KMS-11 (cell line): Measurements from ENCODE around the gene MAPK14.

ENCODE experiments used
- H2AFZ ChIP-seq: fragments of 200-600 bp; sonication (generic); 2 replicates; pipeline ENCODE4 v1.6.1; 2016; ENCODE audit warnings: antibody characterized with exemption, mixed run types, low read depth
- H3K27ac ChIP-seq: fragments of 200-600 bp; sonication (generic); 2 replicates; pipeline ENCODE4 v1.6.1; 2016; ENCODE audit warnings: mild to moderate bottlenecking, mixed run types
- H3K27me3 ChIP-seq: fragments of 200-600 bp; sonication (generic); 2 replicates; pipeline ENCODE4 v1.6.1; 2017; ENCODE audit warnings: mild to moderate bottlenecking, low read depth, mixed run types, moderate library complexity; ENCODE audit not compliant: insufficient read depth
- H3K36me3 ChIP-seq: fragments of 200-600 bp; sonication (generic); 2 replicates; pipeline ENCODE4 v1.6.1; 2017; ENCODE audit warnings: mild to moderate bottlenecking, mixed run types; ENCODE audit not compliant: insufficient read depth
- H3K4me1 ChIP-seq: fragments of 200-600 bp; sonication (generic); 2 replicates; pipeline ENCODE4 v1.6.1; 2016; ENCODE audit warnings: mild to moderate bottlenecking, low read depth, mixed run types; ENCODE audit not compliant: poor library complexity, severe bottlenecking
- H3K4me2 ChIP-seq: fragments of 200-600 bp; sonication (generic); 2 replicates; pipeline ENCODE4 v1.7.0; 2016; ENCODE audit warnings: mild to moderate bottlenecking, mixed run types
- H3K4me3 ChIP-seq: fragments of 200-600 bp; sonication (generic); IDR thresholded peaks from 2 replicates; pipeline ENCODE4 v1.6.1; 2017; ENCODE audit warnings: low read depth, low read length, mixed read lengths; ENCODE audit not compliant: insufficient read depth
- H3K79me2 ChIP-seq: fragments of 200-600 bp; sonication (generic); 2 replicates; pipeline ENCODE4 v1.6.1; 2016; ENCODE audit warnings: low read depth, mixed run types; ENCODE audit not compliant: insufficient read depth
- H3K9ac ChIP-seq: fragments of 200-600 bp; sonication (generic); 2 replicates; pipeline ENCODE4 v1.6.1; 2016; ENCODE audit warnings: mild to moderate bottlenecking, mixed run types
- H4K20me1 ChIP-seq: fragments of 200-600 bp; sonication (generic); 2 replicates; pipeline ENCODE4 v1.6.1; 2016; ENCODE audit warnings: mild to moderate bottlenecking, mixed run types; ENCODE audit not compliant: insufficient read depth
- CTCF ChIP-seq: fragments of 200-600 bp; sonication (generic); conservative IDR thresholded peaks from 2 replicates; pipeline ENCODE4 v1.6.1; 2017; ENCODE audit warnings: low read depth, mild to moderate bottlenecking, antibody characterized with exemption, low read length, moderate library complexity, mixed read lengths

MAPK14 gene

GRCh38 chr6:36114798-36115408, 87.3 kb downstream of the MAPK14 start:
- Histone ChIP-seq H4K20me1 (no peaks in the 10 kb centered on the region), H3K4me3 (no peak overlapping the region), H2AFZ (no peak overlapping the region), H3K4me1 (peaks cover 70% of the 10 kb centered on the region), H3K9ac (peak overlapping the region; percentile 23; the same call in 1 of the 2 replicates), H3K36me3 (no peaks in the 10 kb centered on the region), H3K27me3 (no peaks in the 10 kb centered on the region), H3K4me2 (peak overlapping the region; percentile 83), H3K27ac (peak overlapping the region; percentile 54), H3K79me2 (no peaks in the 10 kb centered on the region)
- no peak for TF ChIP-seq CTCF

GRCh38 chr6:36115412-36115811, 87.8 kb downstream of the MAPK14 start:
- Histone ChIP-seq H2AFZ (no peak overlapping the region), H3K4me1 (peaks cover 70% of the 10 kb centered on the region), H4K20me1 (no peaks in the 10 kb centered on the region), H3K36me3 (no peaks in the 10 kb centered on the region), H3K79me2 (no peaks in the 10 kb centered on the region), H3K27me3 (no peaks in the 10 kb centered on the region), H3K4me3 (no peak overlapping the region), H3K4me2 (peak overlapping the region; percentile 83), H3K9ac (peak overlapping the region; percentile 23; the same call in 1 of the 2 replicates), H3K27ac (peak overlapping the region; percentile 54)
- TF ChIP-seq CTCF: no peak

GRCh38 chr6:36116066-36116864, 88.7 kb downstream of the MAPK14 start:
- peaks cover 76% of the 10 kb centered on the region for H3K4me1 ChIP-seq
- TF ChIP-seq CTCF: no peak
- no peak overlapping the region for H2AFZ ChIP-seq
- H3K79me2 ChIP-seq: no peaks in the 10 kb centered on the region
- H4K20me1 ChIP-seq: no peaks in the 10 kb centered on the region
- no peaks in the 10 kb centered on the region for H3K27me3 ChIP-seq
- H3K4me3 ChIP-seq: no peak overlapping the region
- H3K4me2 ChIP-seq: peak overlapping the region; percentile 83
- H3K36me3 ChIP-seq: no peaks in the 10 kb centered on the region
- H3K27ac ChIP-seq: peak overlapping the region; percentile 1; the same call in 1 of the 2 replicates
- H3K9ac ChIP-seq: no peak overlapping the region

- no peak for TF ChIP-seq CTCF
- H3K9ac ChIP-seq: no peak overlapping the region
- peaks cover 76% of the 10 kb centered on the region for H3K4me1 ChIP-seq
- no peaks in the 10 kb centered on the region for H4K20me1 ChIP-seq
- H3K27me3 ChIP-seq: no peaks in the 10 kb centered on the region
- H3K36me3 ChIP-seq: no peaks in the 10 kb centered on the region
- no peak overlapping the region; the same call in 1 of the 2 replicates for H3K27ac ChIP-seq
- H3K79me2 ChIP-seq: no peaks in the 10 kb centered on the region
- H3K4me3 ChIP-seq: no peak overlapping the region
- H2AFZ ChIP-seq: no peak overlapping the region
- H3K4me2 ChIP-seq: peak overlapping the region; percentile 83; the same call in 1 of the 2 replicates
Measured at GRCh38 chr6:36116943-36117342, 89.3 kb downstream of the MAPK14 start.
